Stimulated activated CD8-positive, alpha-beta memory T cell treated with anti-CD3 and anti-CD28 coated beads, Interleukin-15, amount 100 ng/mL, for 48 hours (primary cell): ENCODE results near the gene SPG21.

Experiments used
- DNase-seq, 2 donors: peaks; one replicate each; pipeline ENCODE4 v3.0.0-alpha.2; 2020; ENCODE audit warnings: low read depth in 2 of 2

The SPG21 gene

DNA sequence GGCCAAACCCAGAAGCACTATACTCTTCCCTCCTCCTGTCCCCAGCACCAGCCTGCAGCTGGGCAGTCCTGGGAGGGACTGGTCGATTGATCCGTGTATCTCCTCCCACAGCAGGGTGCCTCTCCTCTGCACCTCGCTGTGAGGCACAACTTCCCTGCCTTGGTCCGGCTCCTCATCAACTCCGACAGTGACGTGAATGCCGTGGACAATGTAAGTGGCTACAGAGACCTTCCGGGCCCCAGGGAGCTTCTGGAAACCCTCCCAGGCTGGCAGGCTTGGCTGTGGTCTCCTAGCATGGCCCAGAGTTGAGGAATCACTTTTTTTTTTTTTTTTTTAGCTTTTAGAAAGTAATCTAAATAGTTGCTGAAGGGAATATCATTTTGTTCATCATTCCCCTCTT lies 47.4 kb downstream of the SPG21 start:
- no peak for DNase-seq

- DNase-seq = no peak
These were observed 51.5 kb downstream of the SPG21 start for GRCh38 chr15:64938192-64938591.

- no peak for DNase-seq
These were observed 55.7 kb downstream of the SPG21 start for GRCh38 chr15:64934023-64934422.

GRCh38 chr15:64931381-64931780 lies 58.3 kb downstream of the SPG21 start:
- no peak for DNase-seq

DNA sequence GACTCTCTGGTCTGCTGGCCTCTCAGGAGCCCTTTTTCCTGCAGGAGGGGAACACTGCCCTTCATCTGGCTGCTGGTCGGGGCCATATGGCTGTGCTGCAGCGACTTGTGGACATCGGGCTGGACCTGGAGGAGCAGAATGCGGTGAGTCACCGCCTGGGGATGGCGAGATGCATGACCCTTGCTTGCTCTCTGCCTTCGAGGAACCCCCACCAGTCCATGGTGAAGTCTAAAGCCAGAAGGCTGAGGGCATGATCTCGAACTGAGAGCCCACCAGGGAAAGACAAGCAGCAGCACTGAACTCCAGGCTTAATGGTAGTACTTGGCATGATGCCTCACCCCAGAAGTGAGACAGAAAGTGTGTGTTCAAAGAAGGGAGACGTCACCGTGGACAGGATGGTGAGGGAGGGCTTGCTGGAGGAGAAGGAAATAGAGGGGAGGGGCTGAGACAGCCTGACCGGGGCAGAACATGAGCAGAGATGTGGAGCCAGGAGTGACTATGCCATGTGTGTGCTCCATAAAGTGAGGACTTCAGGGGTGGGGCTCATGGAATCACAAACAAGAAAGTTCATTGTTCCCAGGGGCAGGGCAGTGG lies 58.8 kb downstream of the SPG21 start:
- no peak for DNase-seq

DNA sequence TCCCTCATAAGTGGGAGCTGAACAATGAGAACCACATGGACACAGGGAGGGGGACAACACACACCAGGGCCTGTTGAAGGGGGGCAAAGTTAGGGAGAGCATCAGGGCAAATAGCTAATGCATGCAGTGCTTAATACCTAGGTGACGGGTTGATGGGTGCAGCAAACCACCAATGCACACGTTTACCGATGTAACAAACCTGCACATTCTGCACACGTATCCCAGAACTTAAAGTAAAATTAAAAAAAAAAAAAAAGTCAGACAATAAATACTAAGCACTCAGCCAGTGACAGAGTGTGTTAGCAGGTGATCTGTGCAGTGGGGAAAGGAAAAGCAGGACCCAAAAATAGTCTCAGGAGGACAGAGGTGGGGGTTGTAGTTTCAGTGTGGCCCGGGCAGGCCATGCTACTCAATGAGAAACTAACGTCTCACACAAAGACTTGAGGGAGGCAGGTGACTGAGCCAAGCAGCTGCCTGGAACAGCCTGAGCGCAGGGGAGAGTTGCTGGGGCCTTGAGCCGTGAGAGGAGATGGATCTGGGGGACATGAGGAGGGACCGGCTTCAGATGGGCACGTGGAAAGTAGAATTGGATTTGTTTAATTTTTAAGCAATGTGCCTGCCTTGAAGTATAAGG lies 59.6 kb downstream of the SPG21 start:
- DNase-seq = no peak

DNA sequence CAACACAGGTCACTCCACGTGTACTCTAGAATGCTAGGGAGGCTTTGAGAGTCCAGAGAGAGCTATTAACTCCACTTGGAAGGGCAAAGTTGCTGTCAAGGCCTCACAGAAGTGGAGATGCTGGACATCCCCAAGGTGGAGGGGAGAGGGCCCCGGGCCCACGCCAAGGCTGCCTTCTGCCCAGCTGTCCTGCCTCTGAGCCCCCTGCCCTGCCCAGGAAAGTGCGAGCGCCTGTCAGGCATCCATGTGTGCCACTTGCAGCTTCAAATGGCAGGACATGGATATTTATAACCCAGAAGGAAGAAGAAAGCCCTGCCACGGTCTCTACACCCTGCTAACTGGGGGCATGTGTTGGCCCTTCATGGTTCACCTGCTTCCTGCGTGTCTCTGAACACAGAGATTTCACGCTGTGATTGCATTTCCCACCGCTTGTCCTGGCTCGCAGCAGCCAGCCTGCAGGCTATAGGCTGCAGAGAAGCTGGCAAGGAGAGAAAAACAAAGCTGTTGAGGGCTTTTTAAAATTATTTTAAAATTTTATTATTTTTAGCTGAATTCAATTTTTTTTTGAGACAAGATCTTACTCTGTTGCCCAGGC lies 61.0 kb downstream of the SPG21 start:
- DNase-seq = no peak

DNA sequence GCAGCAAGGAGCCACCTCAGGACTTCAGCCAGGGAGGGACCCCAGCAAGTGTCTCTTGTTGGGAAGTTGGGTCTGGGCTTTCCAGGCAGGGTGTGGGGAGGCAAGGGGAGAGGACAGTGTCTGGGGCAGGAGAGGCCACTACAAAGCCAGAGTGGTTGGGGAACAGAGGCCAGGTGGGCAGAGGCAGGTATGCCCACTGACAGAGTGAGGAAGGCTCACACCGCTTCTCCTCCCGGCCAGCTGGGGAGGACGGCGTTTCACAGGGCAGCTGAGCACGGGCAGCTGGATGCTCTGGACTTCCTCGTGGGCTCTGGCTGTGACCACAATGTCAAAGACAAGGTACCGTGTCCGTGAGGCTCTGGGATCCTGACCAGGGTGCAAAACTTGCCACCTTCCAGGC lies 63.1 kb downstream of the SPG21 start:
- DNase-seq = no peak

GRCh38 chr15:64925335-64926330 lies 64.1 kb downstream of the SPG21 start:
- DNase-seq = no peak

DNA sequence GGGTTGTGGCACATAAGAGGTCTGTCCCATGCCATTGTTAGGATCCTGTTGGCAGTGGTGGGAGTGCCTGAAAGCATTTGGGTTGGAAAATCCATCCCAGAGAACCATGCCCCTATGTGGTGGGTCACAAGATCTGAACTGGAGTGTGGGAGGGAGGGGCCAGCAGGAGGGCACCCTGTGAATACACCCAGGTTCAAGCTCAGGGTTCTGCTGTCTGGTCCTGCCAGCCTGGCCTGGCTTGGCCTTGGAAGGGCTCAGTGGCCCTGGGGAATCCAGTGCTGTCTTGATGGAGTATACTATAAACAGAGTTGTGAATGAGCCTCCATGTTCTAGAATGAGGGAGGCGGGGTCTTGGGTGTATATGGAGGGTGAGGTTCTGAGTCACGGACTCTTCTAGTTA lies 66.2 kb downstream of the SPG21 start:
- DNase-seq = no peak

DNA sequence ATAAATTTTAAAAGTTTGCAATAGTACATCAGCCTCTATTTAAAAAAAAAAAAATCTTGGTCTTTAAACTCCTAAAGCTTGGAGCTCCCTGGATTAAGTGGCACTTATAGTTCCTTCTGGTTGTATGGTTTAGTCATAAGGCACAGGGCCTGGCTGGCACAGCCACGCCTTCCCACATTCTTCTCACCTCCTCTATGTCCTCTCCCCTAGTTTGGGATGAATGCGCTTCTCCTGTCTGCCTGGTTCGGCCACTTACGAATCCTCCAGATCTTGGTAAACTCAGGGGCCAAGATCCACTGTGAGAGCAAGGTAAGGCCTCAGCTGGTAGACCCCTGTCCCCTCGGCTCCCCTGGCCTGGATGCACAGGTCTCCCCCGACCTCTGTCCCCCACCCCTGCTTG lies 68.0 kb downstream of the SPG21 start:
- no peak for DNase-seq

- DNase-seq = no peak
These were observed 70.0 kb downstream of the SPG21 start for GRCh38 chr15:64919721-64920120.

GRCh38 chr15:64917211-64917610 lies 72.5 kb downstream of the SPG21 start:
- no peak for DNase-seq

DNA sequence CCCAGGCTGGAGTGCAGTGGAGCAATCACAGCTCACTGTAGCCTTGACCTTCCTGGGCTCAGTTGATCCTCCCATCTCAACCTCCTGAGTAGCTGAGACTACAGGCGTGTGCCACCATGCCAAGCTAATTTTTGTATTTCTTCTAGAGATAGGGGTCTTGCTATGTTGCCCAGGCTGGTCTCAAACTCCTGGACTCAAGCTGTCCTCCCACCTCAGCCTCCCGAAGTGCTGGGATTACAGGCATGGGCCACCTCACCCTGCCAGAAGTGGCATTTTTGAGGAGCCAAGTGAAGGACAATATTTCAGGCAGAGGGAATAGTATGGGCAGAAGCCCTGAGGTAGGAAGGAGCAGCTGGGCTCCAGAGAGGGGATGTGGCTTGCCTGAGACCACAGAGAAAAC lies 73.3 kb downstream of the SPG21 start:
- no peak for DNase-seq

GRCh38 chr15:64915518-64916227 lies 74.0 kb downstream of the SPG21 start:
- DNase-seq = no peak
